H9 (cell line): Measurements from ENCODE around the gene GNAO1. TPM values are rescaled to one million over a fixed set of nuclear protein-coding genes. Genes with fewer than 3 reads are reported as not detected.

Experiments used
- DNase-seq: peaks from one replicate; pipeline ENCODE4 v3.0.0-alpha.2; 2017
- H2AFZ ChIP-seq: one replicate; pipeline ENCODE4 v1.6.1; 2013; ENCODE audit warnings: mild to moderate bottlenecking, low read length, control low read depth, moderate library complexity
- H2AK5ac ChIP-seq: 2 replicates; pipeline ENCODE4 v1.6.1; 2013; ENCODE audit warnings: low read length, control low read depth, mixed read lengths; ENCODE audit not compliant: insufficient read length
- H2BK120ac ChIP-seq: one replicate; pipeline ENCODE4 v1.6.1; 2013; ENCODE audit warnings: low read depth, mild to moderate bottlenecking, low read length, control low read depth, inconsistent platforms; ENCODE audit not compliant: poor library complexity, severe bottlenecking
- H2BK12ac ChIP-seq: 2 replicates; pipeline ENCODE4 v1.6.1; 2013; ENCODE audit warnings: low read length, control low read depth, mixed read lengths, low read depth; ENCODE audit not compliant: insufficient read length
- H2BK15ac ChIP-seq: 2 replicates; pipeline ENCODE4 v1.6.1; 2013; ENCODE audit warnings: low read depth, low read length, control low read depth
- H2BK20ac ChIP-seq: one replicate; pipeline ENCODE4 v1.6.1; 2013; ENCODE audit warnings: low read depth, mild to moderate bottlenecking, low read length, control low read depth, inconsistent platforms; ENCODE audit not compliant: poor library complexity, severe bottlenecking
- H2BK5ac ChIP-seq: 2 replicates; pipeline ENCODE4 v1.6.1; 2013; ENCODE audit warnings: low read length, control low read depth, mixed read lengths; ENCODE audit not compliant: insufficient read length
- H3K14ac ChIP-seq: 2 replicates; pipeline ENCODE4 v1.6.1; 2013; ENCODE audit warnings: low read length, control low read depth; ENCODE audit not compliant: insufficient read depth
- H3K18ac ChIP-seq: 2 replicates; pipeline ENCODE4 v1.6.1; 2013; ENCODE audit warnings: low read depth, mild to moderate bottlenecking, mixed read lengths, low read length, control low read depth; ENCODE audit not compliant: insufficient read length
- H3K23ac ChIP-seq: 2 replicates; pipeline ENCODE4 v1.6.1; 2013; ENCODE audit warnings: low read length, control low read depth, mixed read lengths, low read depth; ENCODE audit not compliant: insufficient read length
- H3K23me2 ChIP-seq: 2 replicates; pipeline ENCODE4 v1.6.1; 2013; ENCODE audit warnings: low read depth, mild to moderate bottlenecking, mixed read lengths, low read length, control low read depth; ENCODE audit not compliant: insufficient read length, poor library complexity, severe bottlenecking
- H3K27ac ChIP-seq: 2 replicates; pipeline ENCODE4 v1.5.1; 2013; ENCODE audit warnings: low read length, control low read depth, mixed read lengths, low read depth; ENCODE audit not compliant: insufficient read length
- H3K27me3 ChIP-seq: 2 replicates; pipeline ENCODE4 v1.6.1; 2013; ENCODE audit warnings: low read length, control low read depth, inconsistent platforms; ENCODE audit not compliant: insufficient read depth
- H3K4ac ChIP-seq: 2 replicates; pipeline ENCODE4 v1.6.1; 2013; ENCODE audit warnings: low read depth, mild to moderate bottlenecking, control low read depth, inconsistent platforms, low read length, moderate library complexity
- H3K4me1 ChIP-seq: 2 replicates; pipeline ENCODE4 v1.6.1; 2013; ENCODE audit warnings: low read length, control low read depth, inconsistent platforms; ENCODE audit not compliant: insufficient read depth
- H3K4me2 ChIP-seq: 2 replicates; pipeline ENCODE4 v1.6.1; 2013; ENCODE audit warnings: low read length, control low read depth, mixed read lengths; ENCODE audit not compliant: insufficient read length, insufficient read depth
- H3K56ac ChIP-seq: 2 replicates; pipeline ENCODE4 v1.6.1; 2013; ENCODE audit warnings: low read depth, mild to moderate bottlenecking, mixed read lengths, low read length, control low read depth; ENCODE audit not compliant: insufficient read length
- H3K79me1 ChIP-seq: 2 replicates; pipeline ENCODE4 v1.6.1; 2013; ENCODE audit warnings: low read depth, mild to moderate bottlenecking, moderate library complexity, low read length, control low read depth, inconsistent platforms; ENCODE audit not compliant: insufficient read depth, poor library complexity, severe bottlenecking
- H3K79me2 ChIP-seq: 2 replicates; pipeline ENCODE4 v1.6.1; 2013; ENCODE audit warnings: low read length, control low read depth, inconsistent platforms; ENCODE audit not compliant: insufficient read depth
- H3K9ac ChIP-seq: 2 replicates; pipeline ENCODE4 v1.6.1; 2013; ENCODE audit warnings: low read length, control low read depth, mixed read lengths; ENCODE audit not compliant: insufficient read length; ENCODE audit errors: extremely low read depth
- H3K9me3 ChIP-seq: one replicate; pipeline ENCODE4 v1.6.1; 2013; ENCODE audit warnings: low read depth, low read length, inconsistent platforms; ENCODE audit not compliant: control insufficient read depth
- H3T11ph ChIP-seq: one replicate; pipeline ENCODE4 v1.6.1; 2013; ENCODE audit warnings: mild to moderate bottlenecking, low read length, control low read depth, inconsistent platforms
- H4K20me1 ChIP-seq: one replicate; pipeline ENCODE4 v1.6.1; 2013; ENCODE audit not compliant: control insufficient read depth, insufficient read length, insufficient read depth
- H4K5ac ChIP-seq: 2 replicates; pipeline ENCODE4 v1.6.1; 2013; ENCODE audit warnings: low read depth, mild to moderate bottlenecking, mixed read lengths, low read length, control low read depth; ENCODE audit not compliant: insufficient read length
- H4K8ac ChIP-seq: replicated peaks from 2 replicates; pipeline ENCODE4 v1.6.1; 2013; ENCODE audit warnings: low read length, control low read depth, mixed read lengths, low read depth; ENCODE audit not compliant: insufficient read length
- H4K91ac ChIP-seq: 2 replicates; pipeline ENCODE4 v1.6.1; 2013; ENCODE audit warnings: low read depth, mild to moderate bottlenecking, moderate library complexity, mixed read lengths, low read length, control low read depth; ENCODE audit not compliant: insufficient read length
- H3K27ac Mint-ChIP-seq, 3 experiments: 2 replicates in 2 of 3; 3 replicates in 1 of 3; pipeline ENCODE4 v1.8.0; 2020 to 2021; ENCODE audit warnings: mixed read lengths in 3 of 3, mild to moderate bottlenecking in 1 of 3, moderate library complexity in 1 of 3
- H3K27me3 Mint-ChIP-seq: 2 replicates; pipeline ENCODE4 v1.8.0; 2021; ENCODE audit warnings: low read depth, mild to moderate bottlenecking, moderate library complexity, mixed read lengths
- H3K36me3 Mint-ChIP-seq, 3 experiments: 2 replicates in 2 of 3; 3 replicates in 1 of 3; pipeline ENCODE4 v1.8.0; 2020 to 2021; ENCODE audit warnings: low read depth in 3 of 3, mixed read lengths in 3 of 3; ENCODE audit not compliant: insufficient read depth in 1 of 3
- H3K4me1 Mint-ChIP-seq, 2 experiments: 2 replicates each; pipeline ENCODE4 v1.8.0; 2020; ENCODE audit warnings: mixed read lengths in 2 of 2
- H3K4me3 Mint-ChIP-seq, 2 experiments: 2 replicates in 1 of 2; 3 replicates in 1 of 2; pipeline ENCODE4 v1.8.0; 2020 to 2021; ENCODE audit warnings: mild to moderate bottlenecking in 2 of 2, mixed read lengths in 2 of 2, moderate library complexity in 1 of 2
- H3K9me3 Mint-ChIP-seq, 2 experiments: 2 replicates in 1 of 2; 3 replicates in 1 of 2; pipeline ENCODE4 v1.8.0; 2020; ENCODE audit warnings: mild to moderate bottlenecking in 2 of 2, mixed read lengths in 2 of 2, moderate library complexity in 1 of 2
- WGBS: extraction: QIAGEN DNeasy Blood & Tissue Kit; methylation state at CpG from one replicate; pipeline ENCODE4 v1.1.7; 2013; ENCODE audit warnings: missing lambda C conversion rate, low lambda C conversion rate, mixed read lengths; ENCODE audit not compliant: insufficient read length; ENCODE audit errors: extremely low coverage; 5-methylcytosine and 5-hydroxymethylcytosine counted together
- total RNA-seq: library from RNA; stranded (reverse); gene quantifications from 2 replicates; pipeline ENCODE4 v1.2.1, GENCODE V29; 2021
- TF ChIP-seq, protein P1 (sequence below): fragments of 200-600 bp; sonication (generic); conservative IDR thresholded peaks from 3 replicates; pipeline ENCODE4 v1.8.0; 2021; ENCODE audit warnings: antibody characterized with exemption, mild to moderate bottlenecking

The GNAO1 gene
- total RNA-seq, 1 experiment from 2014 or later, result 16.9 TPM

- no peak overlapping the region for H3K27ac ChIP-seq
- H3K23ac ChIP-seq, result no peak overlapping the region
- no peak overlapping the region for H3K4ac ChIP-seq
- Mint-ChIP-seq H3K9me3 (no peaks in the 10 kb centered on the region), H3K27ac (no peak overlapping the region), H3K27me3 (no peaks in the 10 kb centered on the region), H3K4me3 (no peak overlapping the region), H3K4me1 (peaks cover 6 to 8% of the 10 kb centered on the region in 2 experiments), H3K36me3 (no peaks in the 10 kb centered on the region)
- H2BK15ac ChIP-seq, result no peak overlapping the region
- WGBS, result no CpG with 5 or more reads among the region's 2 CpGs
- no peaks in the 10 kb centered on the region for H4K20me1 ChIP-seq
- no peak overlapping the region for H3K18ac ChIP-seq
- DNase-seq, result no peak
- no peak overlapping the region for H2AK5ac ChIP-seq
- H2BK5ac ChIP-seq, result no peak overlapping the region
- no peaks in the 10 kb centered on the region for H3K79me1 ChIP-seq
- no peaks in the 10 kb centered on the region for H3K9me3 ChIP-seq
- no peak overlapping the region for H4K5ac ChIP-seq
- no peaks in the 10 kb centered on the region for H3K23me2 ChIP-seq
- 0 out of 2 replicates have a peak, but pooled peaks cover 2% of the 10 kb centered on the region for H3K79me2 ChIP-seq
- H3K27me3 ChIP-seq, result no peaks in the 10 kb centered on the region
- no peak overlapping the region for H3K14ac ChIP-seq
- H3T11ph ChIP-seq, result no peak overlapping the region
- no peak overlapping the region for H3K56ac ChIP-seq
- H3K9ac ChIP-seq, result no peak overlapping the region
- no peak overlapping the region for H4K91ac ChIP-seq
- TF ChIP-seq, protein P1, sequence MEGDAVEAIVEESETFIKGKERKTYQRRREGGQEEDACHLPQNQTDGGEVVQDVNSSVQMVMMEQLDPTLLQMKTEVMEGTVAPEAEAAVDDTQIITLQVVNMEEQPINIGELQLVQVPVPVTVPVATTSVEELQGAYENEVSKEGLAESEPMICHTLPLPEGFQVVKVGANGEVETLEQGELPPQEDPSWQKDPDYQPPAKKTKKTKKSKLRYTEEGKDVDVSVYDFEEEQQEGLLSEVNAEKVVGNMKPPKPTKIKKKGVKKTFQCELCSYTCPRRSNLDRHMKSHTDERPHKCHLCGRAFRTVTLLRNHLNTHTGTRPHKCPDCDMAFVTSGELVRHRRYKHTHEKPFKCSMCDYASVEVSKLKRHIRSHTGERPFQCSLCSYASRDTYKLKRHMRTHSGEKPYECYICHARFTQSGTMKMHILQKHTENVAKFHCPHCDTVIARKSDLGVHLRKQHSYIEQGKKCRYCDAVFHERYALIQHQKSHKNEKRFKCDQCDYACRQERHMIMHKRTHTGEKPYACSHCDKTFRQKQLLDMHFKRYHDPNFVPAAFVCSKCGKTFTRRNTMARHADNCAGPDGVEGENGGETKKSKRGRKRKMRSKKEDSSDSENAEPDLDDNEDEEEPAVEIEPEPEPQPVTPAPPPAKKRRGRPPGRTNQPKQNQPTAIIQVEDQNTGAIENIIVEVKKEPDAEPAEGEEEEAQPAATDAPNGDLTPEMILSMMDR, result no peak
- H2BK20ac ChIP-seq, result no peak overlapping the region
- H2BK12ac ChIP-seq, result no peak overlapping the region
- H4K8ac ChIP-seq, result no peak overlapping the region
- no peak overlapping the region for H3K4me2 ChIP-seq
- H2AFZ ChIP-seq, result no peak overlapping the region
- H3K4me1 ChIP-seq, result no peaks in the 10 kb centered on the region; the same call in 1 of the 2 replicates
- H2BK120ac ChIP-seq, result no peak overlapping the region
These were observed 30.7 kb downstream of the GNAO1 start for GRCh38 chr16:56221995-56222394.
